Measurements from ENCODE around the gene EPB41. TPM values are rescaled to one million over a fixed set of nuclear protein-coding genes. Genes with fewer than 3 reads are reported as not detected.

The EPB41 gene
- polyA plus RNA-seq, 1 of the 3 experiments (the other 2 are of a cell fraction), result 7.4 TPM

- Histone ChIP-seq H3F3A (replicated peaks; ENCODE audit: insufficient read depth) (peaks cover 4% of the 10 kb centered on the region), H3K27me3 (ENCODE audit: insufficient read depth) (no peaks in the 10 kb centered on the region), H3K4me3 (ENCODE audit: low read depth in 2 of 2, low read length in 1 of 2) (no peak overlapping the region), H3K4me1 (ENCODE audit: control insufficient read depth in 1 of 2, insufficient read depth in 2 of 2, low read depth in 1 of 2, low read length in 1 of 2) (peaks cover 7 to 20% of the 10 kb centered on the region in 2 experiments; a peak in 2 of 4 replicates), H3K9me3 (no peaks in the 10 kb centered on the region), H3K4me2 (no peak overlapping the region), H2AFZ (ENCODE audit: low read depth) (peak overlapping the region; percentile 48), H3K9ac (no peak overlapping the region), H3K27ac (ENCODE audit: low read depth in 2 of 2, low read length in 1 of 2) (peak overlapping the region; percentile 42 to 70; a peak in 3 of 4 replicates), H4K20me1 (ENCODE audit: insufficient read depth) (no peaks in the 10 kb centered on the region), H3K79me2 (ENCODE audit: insufficient read depth) (no peaks in the 10 kb centered on the region), H3K9me2 (no peaks in the 10 kb centered on the region), H3K36me3 (replicated peaks in 1 of 2; ENCODE audit: control insufficient read depth in 1 of 2, insufficient read depth in 2 of 2, low read length in 1 of 2) (no peaks in the 10 kb centered on the region)
- CTCF ChIA-PET, result interaction anchor here (1.3 to 2.2 kb wide), 2 partner anchors 46 to 274 kb away, joined by 4 to 9 read pairs; no protein-coding TSS in a partner anchor
- 86% methylated on average over 2 of the region's 2 CpGs for WGBS (ENCODE audit: low lambda C conversion rate)
- TF ChIP-seq FOSL2 (IDR thresholded peaks at IDR 0.05; ENCODE audit: borderline replicate concordance, low read depth), result no peak
- TF ChIP-seq USF2 (IDR thresholded peaks at IDR 0.05; ENCODE audit: borderline replicate concordance, low read depth, low read length), result no peak
- no peak for TF ChIP-seq PBX3 (IDR thresholded peaks at IDR 0.05)
- no peak for TF ChIP-seq SIN3A (IDR thresholded peaks at IDR 0.05; ENCODE audit: borderline replicate concordance, low read depth, low read length)
- peak; percentile 9; the same call in 1 of the 2 replicates for TF ChIP-seq GATA2 (CRISPR knock-in tag; IDR thresholded peaks at IDR 0.05)
- no peak for TF ChIP-seq YY1 (IDR thresholded peaks at IDR 0.05; ENCODE audit: low read depth)
- TF ChIP-seq TCF12 (IDR thresholded peaks at IDR 0.05), result no peak
- no peak for TF ChIP-seq SMC3 (IDR thresholded peaks at IDR 0.05; ENCODE audit: low read depth, low read length)
- TF ChIP-seq CTCF (IDR thresholded peaks at IDR 0.05), result no peak
- no peak for TF ChIP-seq EZH2phosphoT487 (IDR thresholded peaks at IDR 0.05; ENCODE audit: borderline replicate concordance, low read depth)
- no peak for TF ChIP-seq REST (IDR thresholded peaks at IDR 0.05; ENCODE audit: low read depth, low read length)
- no peak for TF ChIP-seq RAD21 (IDR thresholded peaks at IDR 0.05; ENCODE audit: low read length)
- TF ChIP-seq FOXJ3 (CRISPR knock-in tag; IDR thresholded peaks at IDR 0.05), result no peak
- TF ChIP-seq MXI1 (IDR thresholded peaks at IDR 0.05; ENCODE audit: low read depth, low read length), result no peak
- no peak for TF ChIP-seq MAX (IDR thresholded peaks at IDR 0.05; ENCODE audit: low read depth)
- TF ChIP-seq CHD2 (IDR thresholded peaks at IDR 0.05; ENCODE audit: low read length, partially characterized antibody), result peak; percentile 28
- POLR2A ChIA-PET, result no interaction called here
- no peak for DNase-seq
These were observed 14.1 kb downstream of the EPB41 start for GRCh38 chr1:28928314-28928941.

All from SK-N-SH (cell line).